A549 (cell line): ENCODE data around the gene DNAJB7. TPM values are rescaled to one million over a fixed set of nuclear protein-coding genes. Genes with fewer than 3 reads are reported as not detected.
A peak's percentile ranks its signal among the peaks of the same experiment; 100 is the strongest.
"Not testable (repeated sequence)": the region's sequence is repeated elsewhere in the genome, so short reads cannot be mapped to it uniquely, and the experiment has no call there.

Experiments
- ATAC-seq, 2 experiments: fragments of 200-7000 bp in 1 of 2; fragments of >200 bp in 1 of 2; cut with Nextera tagmentation in 1 of 2; cut with Tn5 transposase in 1 of 2; 3 replicates each; pipeline versions ENCODE4 v1.8.0 to v1.9.1; 2018 to 2020; ENCODE audit warnings: mild to moderate bottlenecking in 1 of 2, moderate library complexity in 1 of 2
- CTCF ChIA-PET: fragments of 300-600 bp; sonication (Branson Sonifier 250); formaldehyde crosslinking; extraction: SDS; loops from one replicate; lab custom pipeline; 2021; ENCODE audit warnings: antibody characterized with exemption, inconsistent platforms; lab: Yijun Ruan, JAX
- POLR2A ChIA-PET: fragments of 350-600 bp; formaldehyde crosslinking; extraction: SDS; loops from one replicate; lab custom pipeline; 2021; ENCODE audit warnings: antibody characterized with exemption, inconsistent platforms; lab: Yijun Ruan, JAX
- DNase-seq, 2 experiments: peaks; one replicate each; pipeline versions ENCODE4 v3.0.0 to v3.0.0-alpha.2; 2011 to 2016; ENCODE audit warnings: low read depth in 1 of 2, low spot score in 1 of 2
- FAIRE-seq: peaks from 2 replicates; lab custom pipeline; 2011; peaks lifted over from hg19 to GRCh38; lab: Jason Lieb, UNC
- H3K27ac ChIP-seq, 2 experiments: fragments of >200 bp; sonication (Bioruptor Twin); formaldehyde crosslinking; 3 replicates each; pipeline ENCODE4 v1.5.1; 2016 to 2017
- H3K4me1 ChIP-seq: fragments of >200 bp; sonication (Bioruptor Twin); formaldehyde crosslinking; 3 replicates; pipeline ENCODE4 v1.6.1; 2016
- H3K4me2 ChIP-seq: fragments of >200 bp; sonication (Bioruptor Twin); formaldehyde crosslinking; 3 replicates; pipeline ENCODE4 v1.6.1; 2016
- H3K4me3 ChIP-seq: fragments of >200 bp; sonication (Bioruptor Twin); formaldehyde crosslinking; 3 replicates; pipeline ENCODE4 v1.5.1; 2016
- H3K9me3 ChIP-seq: fragments of >200 bp; sonication (Bioruptor Twin); formaldehyde crosslinking; 3 replicates; pipeline ENCODE4 v1.6.1; 2016
- ATOH8 ChIP-seq: fragments of 250-450 bp; sonication (Bioruptor Pico); IDR thresholded peaks from 2 replicates; pipeline ENCODE4 v1.5.0; 2020; ENCODE audit warnings: low read depth, mild to moderate bottlenecking, moderate library complexity
- BHLHE40 ChIP-seq: IDR thresholded peaks from 2 replicates; pipeline ENCODE4 v1.6.1; 2012; ENCODE audit warnings: low read depth, low read length, inconsistent platforms
- CBX2 ChIP-seq: fragments of 200-600 bp; sonication (generic); IDR thresholded peaks from 2 replicates; pipeline ENCODE4 v1.6.1; 2016; ENCODE audit warnings: low read depth, mild to moderate bottlenecking, borderline replicate concordance
- CEBPB ChIP-seq, 2 experiments: fragments of >200 bp in 1 of 2; sonication (Bioruptor Twin) in 1 of 2; formaldehyde crosslinking in 1 of 2; IDR thresholded peaks; 2 replicates each; pipeline ENCODE4 v1.6.1; 2012 to 2016
- CHD2 ChIP-seq: fragments of 150-350 bp; IDR thresholded peaks from 2 replicates; pipeline ENCODE4 v1.6.1; 2014; ENCODE audit warnings: low read length; ENCODE audit not compliant: partially characterized antibody
- EP300 ChIP-seq, 2 experiments: fragments of >200 bp; sonication (Bioruptor Twin); formaldehyde crosslinking; IDR thresholded peaks; 2 replicates in 1 of 2; 3 replicates in 1 of 2; pipeline ENCODE4 v1.6.1; 2016 to 2017
- FOSB ChIP-seq: fragments of 250-450 bp; sonication (Bioruptor Pico); IDR thresholded peaks from 2 replicates; pipeline ENCODE4 v1.5.0; 2020; ENCODE audit warnings: mild to moderate bottlenecking, moderate library complexity
- HMGXB4 ChIP-seq: fragments of 250-450 bp; sonication (Bioruptor Pico); IDR thresholded peaks from 2 replicates; pipeline ENCODE4 v1.5.0; 2021; ENCODE audit warnings: mild to moderate bottlenecking, moderate library complexity, borderline replicate concordance
- HOXA7 ChIP-seq: fragments of 250-450 bp; sonication (Bioruptor Pico); IDR thresholded peaks from 2 replicates; pipeline ENCODE4 v1.5.0; 2020; ENCODE audit warnings: mild to moderate bottlenecking, moderate library complexity
- JUN ChIP-seq, 2 experiments: fragments of >200 bp; sonication (Bioruptor Twin); formaldehyde crosslinking; IDR thresholded peaks; 2 replicates in 1 of 2; 3 replicates in 1 of 2; pipeline ENCODE4 v1.6.1; 2016 to 2017
- NPAS2 ChIP-seq: fragments of 250-450 bp; sonication (Bioruptor Pico); IDR thresholded peaks from 2 replicates; pipeline ENCODE4 v1.8.0; 2022; ENCODE audit warnings: mild to moderate bottlenecking, moderate library complexity, borderline replicate concordance
- POLR2AphosphoS2 ChIP-seq: conservative IDR thresholded peaks from 2 replicates; pipeline ENCODE4 v1.6.1; 2012; ENCODE audit warnings: low read length, improper control_type of control experiment, inconsistent platforms
- REST ChIP-seq: fragments of 200-600 bp; sonication (generic); IDR thresholded peaks from 2 replicates; pipeline ENCODE4 v1.6.1; 2016; ENCODE audit warnings: antibody characterized with exemption, mild to moderate bottlenecking, moderate library complexity
- WGBS: methylation state at CpG from one replicate; pipeline ENCODE4 v1.1.6; 2017; ENCODE audit errors: missing lambda C conversion rate; 5-methylcytosine and 5-hydroxymethylcytosine counted together
- polyA plus RNA-seq, 4 experiments: library from polyadenylated mRNA; depleted of rRNA in 3 of 4; stranded (reverse); fragments of >200 nt; fragmentation: RNase III in 1 of 4; extraction: RNeasy Plus Mini Kit Qiagen cat#74134 plus additional on column Dnase treatment in 1 of 4; gene quantifications; 2 replicates in 3 of 4; 3 replicates in 1 of 4; pipeline ENCODE4 v1.2.3, GENCODE V29; 2011 to 2017
- TF ChIP-seq, protein P1 (sequence below): fragments of >200 bp; sonication (Bioruptor Twin); formaldehyde crosslinking; IDR thresholded peaks from 3 replicates; pipeline ENCODE4 v1.5.1; 2016

DNAJB7 gene
- polyA plus RNA-seq, 2 of the 4 experiments (the other 2 are of a cell fraction), result not detected

- CTCF ChIA-PET, result interaction anchor here (1.0 kb wide), 1 partner anchor 25 kb away, joined by 7 read pairs; no protein-coding TSS in a partner anchor
- H3K9me3 ChIP-seq, POLR2A ChIA-PET, ATAC-seq, DNase-seq: not testable (repeated sequence)
- TF ChIP-seq CEBPB (IDR thresholded peaks at IDR 0.05), result peak in 1 of 2 experiments; percentile 28; a peak in 1 of 4 replicates
- TF ChIP-seq, all 56 proteins: peak for 1; not testable (repeated sequence) for 55
- not testable (repeated sequence) for H3K27ac ChIP-seq, H3K4me3 ChIP-seq, FAIRE-seq, H3K4me2 ChIP-seq
- 91% methylated on average over 11 of the region's 11 CpGs for WGBS
- H3K4me1 ChIP-seq, result peaks cover 15% of the 10 kb centered on the region; the same call in 2 of the 3 replicates
Measured at GRCh38 chr22:40845816-40846215, 16.1 kb downstream of the DNAJB7 start.

DNA sequence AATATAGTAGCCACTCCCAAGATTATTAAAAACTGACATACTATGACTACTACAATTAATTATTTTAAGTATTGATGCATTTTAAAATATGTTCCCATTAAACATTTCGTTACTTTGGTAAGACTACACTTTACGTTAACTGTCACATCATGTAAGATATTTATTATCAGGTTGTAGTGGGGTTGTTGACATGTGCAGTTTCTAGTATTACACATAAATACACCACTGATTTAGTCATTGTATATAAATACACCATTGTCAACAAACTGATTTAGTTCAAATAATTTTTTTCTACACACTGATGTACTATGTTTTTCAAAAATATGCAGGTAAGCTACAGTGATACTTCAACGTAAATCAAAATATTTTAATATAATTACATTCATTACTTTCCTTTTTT lies 17.0 kb downstream of the DNAJB7 start:
- ChIA-PET POLR2A (no interaction called here), CTCF (interaction anchor here (1.0 kb wide), 1 partner anchor 24 kb away, joined by 7 read pairs; no protein-coding TSS in a partner anchor)
- Histone ChIP-seq H3K27ac (no peak overlapping the region), H3K4me1 (peaks cover 11% of the 10 kb centered on the region; the same call in 2 of the 3 replicates), H3K4me2 (no peak overlapping the region), H3K4me3 (no peak overlapping the region), H3K9me3 (no peaks in the 10 kb centered on the region)
- TF ChIP-seq HOXA7 (CRISPR knock-in tag) (no peak), CHD2 (no peak), HMGXB4 (CRISPR knock-in tag) (no peak), CEBPB (IDR thresholded peaks at IDR 0.05) (no peak), REST (no peak), JUN (IDR thresholded peaks at IDR 0.05) (no peak), EP300 (IDR thresholded peaks at IDR 0.05) (no peak), NPAS2 (CRISPR knock-in tag) (no peak), ATOH8 (CRISPR knock-in tag) (no peak), BHLHE40 (no peak), FOSB (CRISPR knock-in tag) (no peak), POLR2AphosphoS2 (no peak), CBX2 (no peak)
- TF ChIP-seq, protein P1, sequence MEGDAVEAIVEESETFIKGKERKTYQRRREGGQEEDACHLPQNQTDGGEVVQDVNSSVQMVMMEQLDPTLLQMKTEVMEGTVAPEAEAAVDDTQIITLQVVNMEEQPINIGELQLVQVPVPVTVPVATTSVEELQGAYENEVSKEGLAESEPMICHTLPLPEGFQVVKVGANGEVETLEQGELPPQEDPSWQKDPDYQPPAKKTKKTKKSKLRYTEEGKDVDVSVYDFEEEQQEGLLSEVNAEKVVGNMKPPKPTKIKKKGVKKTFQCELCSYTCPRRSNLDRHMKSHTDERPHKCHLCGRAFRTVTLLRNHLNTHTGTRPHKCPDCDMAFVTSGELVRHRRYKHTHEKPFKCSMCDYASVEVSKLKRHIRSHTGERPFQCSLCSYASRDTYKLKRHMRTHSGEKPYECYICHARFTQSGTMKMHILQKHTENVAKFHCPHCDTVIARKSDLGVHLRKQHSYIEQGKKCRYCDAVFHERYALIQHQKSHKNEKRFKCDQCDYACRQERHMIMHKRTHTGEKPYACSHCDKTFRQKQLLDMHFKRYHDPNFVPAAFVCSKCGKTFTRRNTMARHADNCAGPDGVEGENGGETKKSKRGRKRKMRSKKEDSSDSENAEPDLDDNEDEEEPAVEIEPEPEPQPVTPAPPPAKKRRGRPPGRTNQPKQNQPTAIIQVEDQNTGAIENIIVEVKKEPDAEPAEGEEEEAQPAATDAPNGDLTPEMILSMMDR, result no peak
- 94% methylated on average over 3 of the region's 3 CpGs for WGBS
- ATAC-seq (no peak), FAIRE-seq (no peak), DNase-seq (no peak)
